Type B pancreatic cell (in vitro differentiated cells): Measurements from ENCODE around the gene CLASP1. TPM values are rescaled to one million over a fixed set of nuclear protein-coding genes. Genes with fewer than 3 reads are reported as not detected.

Experiments
- DNase-seq: peaks from one replicate; pipeline ENCODE4 v3.0.0; 2021; ENCODE audit warnings: mixed read lengths; ENCODE audit not compliant: unreplicated experiment; ENCODE audit errors: extremely low spot score
- H3K27ac Mint-ChIP-seq: 2 replicates; pipeline ENCODE4 v1.8.0; 2021; ENCODE audit warnings: mild to moderate bottlenecking, mixed read lengths
- H3K27me3 Mint-ChIP-seq: 2 replicates; pipeline ENCODE4 v1.8.0; 2021; ENCODE audit warnings: mixed read lengths
- H3K36me3 Mint-ChIP-seq: 2 replicates; pipeline ENCODE4 v1.8.0; 2021; ENCODE audit warnings: mixed read lengths
- H3K4me1 Mint-ChIP-seq: one replicate; pipeline ENCODE4 v1.8.0; 2021; ENCODE audit warnings: mixed read lengths; ENCODE audit not compliant: unreplicated experiment
- H3K4me3 Mint-ChIP-seq: 2 replicates; pipeline ENCODE4 v1.8.0; 2021; ENCODE audit warnings: mild to moderate bottlenecking, mixed read lengths
- H3K9me3 Mint-ChIP-seq: 2 replicates; pipeline ENCODE4 v1.8.0; 2021; ENCODE audit warnings: mixed read lengths
- CTCF ChIP-seq: fragments of 200-600 bp; sonication (generic); conservative IDR thresholded peaks from 2 replicates; pipeline ENCODE4 v1.5.0; 2021; ENCODE audit warnings: antibody characterized with exemption, mild to moderate bottlenecking
- total RNA-seq: library from RNA; stranded (reverse); gene quantifications from 2 replicates; pipeline ENCODE4 v1.2.1, GENCODE V29; 2021; ENCODE audit warnings: low replicate concordance

CLASP1 gene
- total RNA-seq, 1 donor from 2014 or later, result 74.6 TPM

DNA sequence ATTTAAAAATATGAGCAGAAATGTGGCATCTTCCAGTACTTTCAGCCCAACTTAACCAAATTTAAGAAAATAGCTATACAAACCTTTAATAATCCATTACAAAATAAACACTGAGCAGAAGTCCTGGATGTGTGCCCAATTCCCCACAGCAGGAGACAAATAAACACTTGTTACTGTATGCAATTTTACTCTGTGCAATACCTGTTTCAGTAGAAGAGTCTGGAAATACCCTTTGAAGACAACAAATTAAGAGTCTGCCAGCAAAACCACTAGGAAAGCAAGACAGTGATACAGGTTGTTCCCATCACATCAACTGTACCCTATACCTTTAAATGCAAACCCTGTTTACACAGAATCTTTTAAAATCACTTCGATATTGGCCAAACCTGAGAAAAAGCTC, 160.0 kb downstream of the CLASP1 start:
- DNase-seq, result no peak
- TF ChIP-seq CTCF, result no peak
- no peak overlapping the region for H3K27ac Mint-ChIP-seq
- no peak overlapping the region for H3K4me3 Mint-ChIP-seq
- peaks cover 13% of the 10 kb centered on the region for H3K36me3 Mint-ChIP-seq
- no peaks in the 10 kb centered on the region for H3K27me3 Mint-ChIP-seq
- peaks cover 25% of the 10 kb centered on the region for H3K4me1 Mint-ChIP-seq
- H3K9me3 Mint-ChIP-seq, result no peaks in the 10 kb centered on the region

- H3K36me3 Mint-ChIP-seq, result peaks cover 8% of the 10 kb centered on the region
- DNase-seq, result no peak
- H3K27ac Mint-ChIP-seq, result no peak overlapping the region
- peaks cover 22% of the 10 kb centered on the region for H3K4me1 Mint-ChIP-seq
- no peaks in the 10 kb centered on the region for H3K9me3 Mint-ChIP-seq
- no peak overlapping the region for H3K4me3 Mint-ChIP-seq
- TF ChIP-seq CTCF, result no peak
- no peaks in the 10 kb centered on the region for H3K27me3 Mint-ChIP-seq
Measured at GRCh38 chr2:121486191-121486790, 163.0 kb downstream of the CLASP1 start.

- DNase-seq, result no peak
- H3K27me3 Mint-ChIP-seq, result no peaks in the 10 kb centered on the region
Measured at GRCh38 chr2:121485039-121485438, 164.2 kb downstream of the CLASP1 start.

DNA sequence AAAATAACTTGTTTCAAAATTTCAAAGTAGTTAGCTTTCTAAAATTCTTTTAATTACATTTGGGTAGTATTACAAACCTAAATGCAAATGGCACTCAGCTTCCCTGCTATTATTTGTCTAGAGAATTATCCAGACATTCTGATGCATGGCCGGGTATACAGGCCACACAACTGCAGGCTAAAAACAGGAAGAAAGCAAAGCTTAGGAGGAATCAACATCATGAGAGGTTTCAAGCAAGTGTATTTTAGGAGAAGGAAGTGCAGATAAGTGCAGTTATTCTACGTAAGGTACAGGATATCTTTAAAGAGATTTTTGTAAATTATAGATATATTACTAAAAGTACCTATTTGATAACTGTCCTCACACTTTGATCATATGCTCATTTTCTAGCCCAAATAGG, 165.4 kb downstream of the CLASP1 start:
- H3K27me3 Mint-ChIP-seq, result no peaks in the 10 kb centered on the region
- peaks cover 26% of the 10 kb centered on the region for H3K4me1 Mint-ChIP-seq
- H3K9me3 Mint-ChIP-seq, result no peaks in the 10 kb centered on the region
- H3K27ac Mint-ChIP-seq, result no peak overlapping the region
- no peak for DNase-seq
- H3K4me3 Mint-ChIP-seq, result no peak overlapping the region
- no peak for TF ChIP-seq CTCF
- peaks cover 8% of the 10 kb centered on the region for H3K36me3 Mint-ChIP-seq

More at GRCh38 chr2:121485039-121485438, 164.2 kb downstream of the CLASP1 start:
- no peak overlapping the region for H3K4me3 Mint-ChIP-seq
- H3K27ac Mint-ChIP-seq, result no peak overlapping the region
- peaks cover 8% of the 10 kb centered on the region for H3K36me3 Mint-ChIP-seq
- peaks cover 25% of the 10 kb centered on the region for H3K4me1 Mint-ChIP-seq
- H3K9me3 Mint-ChIP-seq, result no peaks in the 10 kb centered on the region
- no peak for TF ChIP-seq CTCF

DNA sequence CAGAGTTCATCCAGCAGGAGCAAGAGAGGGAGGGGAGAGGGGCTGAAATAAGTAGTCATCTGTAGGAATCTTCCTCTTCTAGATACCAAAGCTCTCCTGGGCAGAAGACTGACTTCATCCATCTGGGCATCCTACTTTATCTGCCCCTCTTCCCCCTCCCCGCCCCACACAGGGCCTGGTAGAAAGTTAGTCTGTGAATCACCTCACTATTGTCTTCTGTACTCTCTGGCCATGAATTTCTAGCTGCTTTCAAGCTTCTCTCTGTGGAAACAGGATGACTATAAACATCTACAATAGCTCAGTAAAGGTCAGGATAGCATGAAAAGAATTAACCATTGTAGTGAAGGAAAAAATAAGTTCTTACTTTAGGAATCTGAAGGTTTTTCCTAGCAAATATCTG, 166.2 kb downstream of the CLASP1 start:
- Mint-ChIP-seq H3K27me3 (no peaks in the 10 kb centered on the region), H3K9me3 (no peaks in the 10 kb centered on the region), H3K36me3 (peaks cover 8% of the 10 kb centered on the region), H3K4me3 (no peak overlapping the region), H3K4me1 (peaks cover 26% of the 10 kb centered on the region), H3K27ac (no peak overlapping the region)
- no peak for TF ChIP-seq CTCF
- no peak for DNase-seq

GRCh38 chr2:121480826-121481225, 168.4 kb downstream of the CLASP1 start:
- peaks cover 8% of the 10 kb centered on the region for H3K36me3 Mint-ChIP-seq
- H3K27me3 Mint-ChIP-seq, result no peaks in the 10 kb centered on the region
- DNase-seq, result no peak
- H3K27ac Mint-ChIP-seq, result no peak overlapping the region
- no peak overlapping the region for H3K4me3 Mint-ChIP-seq
- TF ChIP-seq CTCF, result no peak
- H3K9me3 Mint-ChIP-seq, result no peaks in the 10 kb centered on the region
- peaks cover 35% of the 10 kb centered on the region for H3K4me1 Mint-ChIP-seq
